Hepatocyte (in vitro differentiated cells): ENCODE results near the gene NPTX1. TPM values are rescaled to one million over a fixed set of nuclear protein-coding genes. Genes with fewer than 3 reads are reported as not detected.

Experiments
- DNase-seq: peaks from one replicate; pipeline ENCODE4 v3.0.0-alpha.2; 2016; ENCODE audit warnings: low spot score
- H2AFZ ChIP-seq: fragments of 200-600 bp; sonication (generic); 2 replicates; pipeline ENCODE4 v1.6.0; 2016; ENCODE audit warnings: antibody characterized with exemption, mild to moderate bottlenecking
- H3K27ac ChIP-seq: fragments of 200-600 bp; sonication (generic); 2 replicates; pipeline ENCODE4 v1.5.1; 2016; ENCODE audit warnings: mild to moderate bottlenecking
- H3K27me3 ChIP-seq: fragments of 200-600 bp; sonication (generic); 2 replicates; pipeline ENCODE4 v1.6.1; 2016
- H3K36me3 ChIP-seq: fragments of 200-600 bp; sonication (generic); replicated peaks from 2 replicates; pipeline ENCODE4 v1.5.1; 2016; ENCODE audit warnings: low read depth; ENCODE audit not compliant: insufficient read depth
- H3K4me1 ChIP-seq: fragments of 200-600 bp; sonication (generic); 2 replicates; pipeline ENCODE4 v1.5.1; 2016; ENCODE audit warnings: mild to moderate bottlenecking, moderate library complexity; ENCODE audit not compliant: insufficient read depth
- H3K4me2 ChIP-seq: fragments of 200-600 bp; sonication (generic); 2 replicates; pipeline ENCODE4 v1.6.0; 2016
- H3K4me3 ChIP-seq: fragments of 200-600 bp; sonication (generic); 2 replicates; pipeline ENCODE4 v1.5.1; 2016; ENCODE audit warnings: mild to moderate bottlenecking
- H3K79me2 ChIP-seq: fragments of 200-600 bp; sonication (generic); 2 replicates; pipeline ENCODE4 v1.6.0; 2017; ENCODE audit warnings: mild to moderate bottlenecking
- H3K9me2 ChIP-seq: fragments of 200-600 bp; sonication (generic); replicated peaks from 2 replicates; pipeline ENCODE4 v1.6.0; 2017; ENCODE audit warnings: mild to moderate bottlenecking; ENCODE audit not compliant: insufficient read depth
- H3K9me3 ChIP-seq: fragments of 200-600 bp; sonication (generic); 2 replicates; pipeline ENCODE4 v1.5.1; 2016; ENCODE audit warnings: low read depth, mild to moderate bottlenecking
- H4K20me1 ChIP-seq: fragments of 200-600 bp; sonication (generic); 2 replicates; pipeline ENCODE4 v1.6.0; 2016; ENCODE audit warnings: mild to moderate bottlenecking; ENCODE audit not compliant: insufficient read depth, poor library complexity, severe bottlenecking
- CTCF ChIP-seq: fragments of 200-600 bp; sonication (generic); IDR thresholded peaks from 2 replicates; pipeline ENCODE4 v1.5.1; 2016; ENCODE audit warnings: antibody characterized with exemption, mild to moderate bottlenecking; ENCODE audit not compliant: poor library complexity
- EZH2 ChIP-seq: fragments of 200-600 bp; sonication (generic); IDR thresholded peaks from 2 replicates; pipeline ENCODE4 v1.6.1; 2016; ENCODE audit warnings: antibody characterized with exemption, mild to moderate bottlenecking, borderline replicate concordance
- EZH2phosphoT487 ChIP-seq: fragments of 200-600 bp; sonication (generic); IDR thresholded peaks from one replicate; pipeline ENCODE4 v1.6.1; 2018; ENCODE audit warnings: antibody characterized with exemption, mild to moderate bottlenecking, low read depth, moderate library complexity; ENCODE audit not compliant: unreplicated experiment, severe bottlenecking
- WGBS: methylation state at CpG from one replicate; pipeline ENCODE4 v1.1.6; 2016; ENCODE audit warnings: low lambda C conversion rate; ENCODE audit errors: missing lambda C conversion rate; 5-methylcytosine and 5-hydroxymethylcytosine counted together
- polyA plus RNA-seq: library from polyadenylated mRNA; unstranded; fragments of >200 nt; fragmentation: Nextera tagmentation; extraction: Ambion mirVana; gene quantifications from 2 replicates; pipeline ENCODE4 v1.2.1, GENCODE V29; 2016
- total RNA-seq: library from RNA; depleted of rRNA; stranded (reverse); fragments of >200 nt; gene quantifications from 2 replicates; pipeline ENCODE4 v1.2.3, GENCODE V29; 2014

The NPTX1 gene
- total and polyA plus RNA-seq, 2 experiments from 2014 or later: 0.70 to 2.1 TPM

- Histone ChIP-seq H3K4me1 (no peaks in the 10 kb centered on the region), H3K9me2 (no peaks in the 10 kb centered on the region), H3K4me3 (no peak overlapping the region), H3K27ac (no peak overlapping the region), H4K20me1 (no peaks in the 10 kb centered on the region), H3K4me2 (no peak overlapping the region), H3K27me3 (peaks cover 3% of the 10 kb centered on the region), H3K79me2 (no peaks in the 10 kb centered on the region), H3K36me3 (no peaks in the 10 kb centered on the region), H3K9me3 (no peaks in the 10 kb centered on the region), H2AFZ (no peak overlapping the region)
- no peak for TF ChIP-seq CTCF
- no peak for TF ChIP-seq EZH2
- no peak for TF ChIP-seq EZH2phosphoT487
- no peak for DNase-seq
- WGBS: 88% methylated on average over 9 of the region's 9 CpGs
These were observed 36.9 kb downstream of the NPTX1 start for GRCh38 chr17:80439499-80439898.

- H3K4me1 ChIP-seq: no peaks in the 10 kb centered on the region
- no peak overlapping the region for H3K4me2 ChIP-seq
- no peak overlapping the region for H2AFZ ChIP-seq
- peaks cover 3% of the 10 kb centered on the region for H3K27me3 ChIP-seq
- H3K36me3 ChIP-seq: no peaks in the 10 kb centered on the region
- no peak overlapping the region for H3K27ac ChIP-seq
- DNase-seq: no peak
- H3K9me2 ChIP-seq: no peaks in the 10 kb centered on the region
- TF ChIP-seq EZH2: no peak
- no peak for TF ChIP-seq CTCF
- no peak for TF ChIP-seq EZH2phosphoT487
- no peaks in the 10 kb centered on the region for H3K79me2 ChIP-seq
- WGBS: 91% methylated on average over 5 of the region's 5 CpGs
- no peaks in the 10 kb centered on the region for H3K9me3 ChIP-seq
- no peak overlapping the region for H3K4me3 ChIP-seq
- H4K20me1 ChIP-seq: no peaks in the 10 kb centered on the region
These were observed 37.6 kb downstream of the NPTX1 start for GRCh38 chr17:80438806-80439205.

GRCh38 chr17:80437532-80437931 lies 38.9 kb downstream of the NPTX1 start:
- H2AFZ ChIP-seq: no peak overlapping the region
- H3K9me3 ChIP-seq: no peaks in the 10 kb centered on the region
- no peak overlapping the region for H3K4me2 ChIP-seq
- no peaks in the 10 kb centered on the region for H3K36me3 ChIP-seq
- DNase-seq: no peak
- H4K20me1 ChIP-seq: no peaks in the 10 kb centered on the region
- WGBS: 81% methylated on average over 10 of the region's 10 CpGs
- H3K9me2 ChIP-seq: no peaks in the 10 kb centered on the region
- H3K27me3 ChIP-seq: no peaks in the 10 kb centered on the region
- no peak overlapping the region for H3K4me3 ChIP-seq
- H3K27ac ChIP-seq: no peak overlapping the region
- H3K79me2 ChIP-seq: no peaks in the 10 kb centered on the region
- H3K4me1 ChIP-seq: no peaks in the 10 kb centered on the region
- TF ChIP-seq EZH2 (no peak), EZH2phosphoT487 (no peak), CTCF (no peak)
